HG02938 (cell line): ENCODE measurements around the gene PRKCI.
"Not testable (repeated sequence)": the region's sequence is repeated elsewhere in the genome, so short reads cannot be mapped to it uniquely, and the experiment has no call there.

Experiments used
- ATAC-seq: cut with Tn5 transposase; IDR thresholded peaks from one replicate; pipeline ENCODE4 v1.9.1; 2021; ENCODE audit warnings: mild to moderate bottlenecking, moderate library complexity; ENCODE audit not compliant: unreplicated experiment

PRKCI gene

DNA sequence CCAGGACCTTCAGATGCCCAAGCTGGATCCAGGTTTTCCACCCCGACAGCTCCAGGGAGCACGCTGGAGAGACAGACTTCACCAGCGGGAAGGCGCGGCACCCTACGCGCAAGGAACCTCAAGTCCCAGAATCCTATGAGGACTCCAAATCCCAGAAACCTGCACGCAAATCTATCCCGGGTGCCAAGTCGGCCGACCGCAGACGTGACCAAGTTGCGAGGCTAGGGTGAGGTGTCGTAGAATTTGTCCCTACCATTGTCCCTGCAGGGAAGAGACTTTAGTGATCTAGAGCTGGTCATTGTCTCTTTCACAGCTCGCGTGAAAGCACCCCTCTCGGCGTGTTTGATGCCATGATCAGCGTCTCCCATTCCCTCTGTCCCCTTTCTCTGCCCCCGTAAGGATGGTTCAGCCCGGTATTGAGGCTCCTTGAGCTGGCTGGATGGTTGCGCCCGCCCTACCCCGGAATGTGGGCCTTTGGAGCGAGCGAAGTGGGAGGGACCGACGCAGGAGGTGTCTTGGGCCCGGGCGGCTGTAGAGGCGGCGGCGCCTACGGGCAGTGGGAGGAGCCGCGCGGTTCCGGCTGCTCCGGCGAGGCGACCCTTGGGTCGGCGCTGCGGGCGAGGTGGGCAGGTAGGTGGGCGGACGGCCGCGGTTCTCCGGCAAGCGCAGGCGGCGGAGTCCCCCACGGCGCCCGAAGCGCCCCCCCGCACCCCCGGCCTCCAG lies at the start of gene PRKCI:
PRKCI (plus strand) TSS at position 501 of the 723 bp plus-strand sequence. CDS start 246 bp downstream, outside the sequence.
- peak; percentile 91 for ATAC-seq

DNA sequence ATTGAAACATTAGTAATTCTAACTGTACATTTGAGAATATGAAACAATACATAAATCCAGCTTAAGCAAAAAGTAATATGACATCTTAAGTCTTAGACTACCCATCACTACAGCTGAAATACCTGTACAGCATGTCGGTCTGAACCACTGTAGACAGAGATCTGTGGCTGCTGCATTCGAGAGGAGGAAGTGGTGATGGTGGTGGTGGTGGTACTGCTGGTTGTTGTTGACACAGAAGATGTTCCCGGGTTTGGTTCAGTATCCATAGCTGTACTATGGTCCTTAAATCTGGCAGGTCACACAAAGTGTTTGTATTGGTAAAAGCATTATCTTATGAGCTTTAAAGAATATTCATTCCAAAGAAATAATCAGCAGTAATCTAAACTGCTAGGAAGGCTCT lies 43.6 kb upstream of the PRKCI start:
- no peak for ATAC-seq

DNA sequence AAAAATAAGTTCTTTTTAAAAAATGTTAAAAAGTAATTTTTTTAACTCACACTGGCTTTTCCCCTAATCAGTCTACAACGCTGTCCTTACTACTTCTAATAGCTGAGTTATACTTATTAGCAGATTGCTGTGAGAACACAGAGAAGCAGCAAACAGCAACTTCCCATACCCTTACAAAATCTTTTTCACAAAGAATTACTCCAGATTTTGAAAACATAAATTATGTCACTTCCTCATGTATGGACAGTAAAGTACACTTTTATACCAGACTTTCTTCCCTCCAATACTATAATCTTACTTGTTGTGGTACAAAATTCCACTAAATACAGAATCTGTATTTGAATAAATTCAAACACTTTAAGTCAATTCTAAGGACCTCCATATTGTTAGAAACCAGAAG lies 42.8 kb upstream of the PRKCI start:
- no peak for ATAC-seq

DNA sequence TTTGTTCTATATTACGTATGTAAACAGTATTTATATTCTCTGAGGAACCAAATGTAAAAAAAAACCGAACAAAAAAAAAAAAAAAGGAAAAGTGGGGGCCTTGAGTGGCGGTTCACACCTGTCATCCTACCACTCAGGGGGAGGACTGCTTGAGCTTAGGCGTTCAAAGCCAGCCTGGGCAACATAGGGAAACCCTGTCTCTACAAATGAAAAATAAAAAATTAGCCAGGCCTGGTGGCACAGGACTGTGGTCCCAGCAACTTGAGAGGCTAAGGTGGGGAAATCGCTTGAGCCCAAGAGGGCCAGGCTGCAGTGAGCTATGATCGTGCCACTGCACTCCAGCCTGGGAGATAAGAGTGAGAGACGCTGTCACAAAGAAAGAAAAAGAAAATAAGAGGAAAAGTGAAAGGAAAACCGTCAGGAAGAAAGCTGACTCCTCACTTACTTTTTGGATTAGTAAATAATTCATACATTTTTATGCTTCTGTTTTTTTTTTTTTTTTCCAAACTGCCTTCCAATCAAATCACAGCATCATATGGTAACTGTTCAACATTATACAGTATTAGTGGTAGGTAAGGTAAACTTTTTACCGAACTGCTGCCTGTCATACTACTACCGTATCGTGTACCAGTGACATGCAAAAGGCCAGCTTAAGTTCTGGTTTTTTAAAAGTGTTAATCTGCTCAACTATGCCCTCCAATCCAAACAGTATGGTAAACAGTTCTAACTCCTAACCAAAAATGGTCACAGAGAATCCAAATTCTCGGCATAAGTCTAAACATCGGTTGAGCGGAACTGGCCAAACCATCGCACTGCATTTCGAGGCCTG lies 41.9 kb upstream of the PRKCI start:
- ATAC-seq, result peak; percentile 28

DNA sequence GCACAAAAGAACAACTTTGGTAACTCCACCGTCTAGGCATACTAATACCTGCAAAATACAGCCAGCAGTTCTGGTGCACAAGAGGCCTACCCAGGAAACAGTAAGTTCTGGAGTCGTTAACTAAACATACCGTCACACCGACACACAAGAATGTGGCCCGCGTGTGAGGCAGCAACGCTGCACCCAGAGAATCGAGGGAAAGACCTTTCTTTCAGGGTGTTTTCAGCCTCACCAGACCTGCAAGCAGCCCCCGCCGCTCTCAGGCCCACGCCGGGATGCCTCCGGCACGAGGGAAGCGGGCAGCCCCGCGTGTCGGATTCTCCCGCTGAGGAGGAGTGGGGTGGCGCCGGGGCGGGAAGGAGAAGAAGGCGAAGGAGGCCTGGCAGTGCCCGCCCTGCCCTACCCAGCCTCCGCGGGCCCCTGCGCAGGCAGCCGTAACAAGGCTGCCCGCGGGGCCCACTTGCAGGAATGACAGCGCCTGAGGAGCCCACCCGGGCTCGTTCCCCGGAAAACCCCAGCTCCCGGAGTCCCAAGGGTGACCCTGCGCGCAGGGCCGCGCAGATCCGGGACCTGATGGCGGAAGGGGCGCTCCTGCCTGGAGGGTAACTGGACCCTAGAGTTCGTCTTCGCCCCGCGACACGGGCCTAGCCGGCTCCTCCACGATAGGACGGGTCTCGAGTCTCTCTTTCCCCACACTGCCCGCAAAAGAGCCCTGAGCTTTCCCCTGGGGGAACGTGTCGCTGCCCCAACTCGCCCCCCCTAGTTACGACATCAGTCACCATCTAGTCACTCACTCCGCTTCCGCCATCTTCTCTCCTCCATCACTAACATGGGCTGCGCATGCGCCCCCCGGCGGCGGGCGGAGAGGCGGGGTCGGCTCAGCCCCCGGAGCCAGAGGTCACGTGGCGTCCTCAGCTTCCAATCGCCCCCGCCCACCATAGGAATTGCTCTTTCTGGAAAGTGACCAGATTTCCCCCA lies 41.0 kb upstream of the PRKCI start, which contains the start of gene PHC3:
PHC3 (minus strand) TSS at position 826 of the 978 bp plus-strand sequence; CDS start at position 808, 18 bp downstream.
- ATAC-seq, result peak; percentile 72

DNA sequence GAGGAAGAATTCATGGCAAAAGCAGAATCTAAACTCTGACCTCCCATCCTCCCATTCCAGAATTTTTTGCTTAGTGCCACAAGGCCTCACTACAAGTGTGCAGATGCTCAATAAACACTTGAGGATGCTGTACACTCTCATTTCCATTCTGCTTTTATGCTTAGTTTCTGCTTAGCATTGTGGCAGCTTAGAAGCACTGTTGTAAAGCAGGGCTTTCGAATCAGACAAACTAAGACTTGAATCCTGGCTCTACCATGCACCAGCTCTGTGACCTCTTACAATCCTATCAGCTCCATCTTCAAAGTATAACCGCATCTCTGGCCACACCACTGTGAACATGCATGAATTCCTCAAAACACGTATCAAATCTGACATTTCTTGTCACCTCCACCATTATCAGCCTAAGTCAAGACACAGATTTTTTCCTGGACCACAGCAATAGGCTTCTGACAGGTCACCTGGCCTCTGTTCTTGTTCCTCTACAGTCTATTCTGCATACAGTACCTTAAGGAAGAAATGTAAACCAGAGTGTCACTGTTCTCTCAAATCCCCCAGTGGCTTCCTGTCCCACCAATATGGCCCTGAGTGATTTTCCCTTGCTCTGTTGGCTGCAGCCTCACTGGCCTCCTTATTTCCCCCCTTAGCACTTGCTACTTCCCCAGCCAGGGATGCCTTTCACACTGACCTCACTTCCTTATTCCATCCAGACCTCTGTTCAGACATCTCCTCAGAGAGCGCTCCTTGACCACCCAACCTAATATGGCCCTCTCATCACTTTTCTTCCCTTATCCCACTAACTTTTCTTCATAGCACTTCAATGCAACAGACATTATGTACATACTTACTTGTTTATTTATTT lies 32.6 kb upstream of the PRKCI start:
- no peak for ATAC-seq

DNA sequence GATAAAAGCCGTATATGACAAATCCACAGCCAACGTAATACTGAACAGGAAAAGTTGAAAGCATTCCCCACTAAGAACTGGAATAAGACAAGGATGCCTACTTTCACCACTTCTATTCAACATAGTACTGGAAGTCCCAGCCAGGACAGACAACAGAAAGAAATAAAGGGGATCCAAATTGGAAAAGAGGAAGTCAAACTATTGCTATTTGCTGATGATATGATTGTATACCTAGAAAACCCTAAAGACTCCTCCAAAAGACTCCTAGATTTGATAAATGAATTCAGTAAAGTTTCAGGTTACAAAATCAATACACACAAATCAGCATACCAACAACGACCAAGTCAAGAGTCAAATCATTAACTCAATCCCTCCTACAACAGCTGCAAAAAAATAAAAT lies 26.5 kb upstream of the PRKCI start:
- ATAC-seq, result not testable (repeated sequence)

DNA sequence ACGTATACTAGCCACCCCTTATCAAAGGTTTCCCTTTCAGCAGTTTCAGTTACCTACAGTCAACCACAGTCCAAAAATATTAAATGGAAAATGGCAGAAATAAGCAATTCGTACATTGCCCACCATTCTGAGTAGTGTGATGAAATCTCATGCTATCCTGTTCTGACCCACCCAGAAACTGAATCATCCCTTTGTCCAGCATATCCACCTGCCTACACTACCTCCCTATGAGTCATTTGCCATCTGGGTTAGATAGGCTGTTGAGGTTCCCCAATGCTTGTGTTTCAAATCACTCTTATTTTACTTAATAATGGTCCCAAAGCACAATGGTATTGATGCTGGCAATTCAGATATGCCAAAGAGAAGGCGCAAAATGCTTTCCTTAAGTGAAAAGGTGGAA lies 25.4 kb upstream of the PRKCI start:
- no peak for ATAC-seq

DNA sequence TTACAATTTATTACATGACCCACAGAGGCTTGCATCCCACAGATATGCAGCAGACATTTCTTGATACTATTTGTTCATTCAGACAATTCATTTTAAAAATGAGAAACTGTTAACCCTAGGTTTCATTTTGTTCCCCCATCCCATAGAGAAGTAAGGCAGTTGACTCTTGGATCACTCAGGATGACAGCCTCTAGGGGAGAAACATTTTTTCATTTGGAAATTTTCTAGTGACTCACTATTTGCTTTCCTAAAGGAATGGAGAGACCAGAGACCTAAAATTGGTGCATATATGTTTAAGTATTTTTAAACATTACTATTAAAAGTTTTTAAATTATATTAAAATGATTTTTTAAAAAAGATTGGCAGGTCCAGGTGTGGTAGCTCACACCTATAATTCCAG lies 21.2 kb upstream of the PRKCI start:
- no peak for ATAC-seq

DNA sequence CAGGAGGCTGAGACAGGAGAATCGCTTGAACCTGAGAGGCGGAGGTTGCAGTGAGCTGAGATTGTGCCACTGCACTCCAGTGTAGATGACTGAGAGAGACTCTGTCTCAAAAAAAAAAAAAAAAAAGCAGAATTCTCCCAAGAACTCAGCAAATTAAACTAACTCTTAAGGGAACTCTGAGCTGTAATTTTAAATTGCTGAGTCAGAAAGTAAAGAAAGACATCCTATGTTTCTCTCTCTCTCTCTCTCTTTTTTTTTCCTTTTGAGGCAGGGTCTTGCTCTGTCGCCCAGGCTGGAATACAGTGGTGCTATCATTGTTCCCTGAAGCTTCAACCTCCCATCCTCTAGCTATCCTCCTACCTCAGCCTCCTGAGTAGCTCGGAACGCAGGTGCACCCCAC lies 20.7 kb upstream of the PRKCI start:
- ATAC-seq, result no peak

DNA sequence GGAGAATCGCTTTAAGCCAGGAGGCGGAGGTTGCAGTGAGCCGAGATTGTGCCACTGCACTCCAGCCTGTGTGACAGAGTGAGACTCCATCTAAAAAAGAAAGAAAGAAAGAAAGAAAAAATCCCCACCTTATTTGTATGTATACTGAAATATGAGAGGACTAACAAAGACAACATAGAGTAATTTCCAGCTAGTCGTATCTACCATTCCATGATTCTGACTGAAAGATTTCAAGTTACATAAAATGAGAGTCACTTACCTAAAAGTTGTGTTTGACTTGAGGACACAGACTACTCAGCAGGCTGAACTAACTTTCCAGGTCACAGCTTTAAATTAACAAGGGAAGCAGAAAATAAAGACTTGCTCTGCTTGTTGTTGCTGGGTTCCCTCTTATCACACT lies 18.8 kb upstream of the PRKCI start:
- ATAC-seq, result no peak

DNA sequence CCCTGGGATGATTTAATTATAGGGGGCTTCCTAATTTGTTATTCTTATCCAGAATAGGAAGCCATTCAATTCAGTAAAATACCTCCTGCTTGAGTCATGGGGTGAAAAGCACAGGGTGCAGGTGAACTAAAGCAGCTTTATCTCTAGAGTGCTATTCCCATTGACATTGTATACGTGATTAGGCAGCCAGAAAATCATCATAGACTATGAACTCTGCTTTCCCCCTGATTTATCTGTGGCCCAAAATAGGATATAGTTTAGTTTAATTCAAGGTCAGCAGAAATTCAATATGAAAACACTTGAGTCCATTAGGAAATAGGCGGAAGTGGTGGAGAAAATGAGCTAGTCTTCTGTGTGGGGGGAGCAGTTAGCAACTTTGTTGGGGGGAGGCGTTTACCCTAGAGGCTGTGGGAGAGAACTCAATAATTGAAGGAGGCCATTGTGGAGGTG lies 18.2 kb upstream of the PRKCI start:
- ATAC-seq, result no peak

DNA sequence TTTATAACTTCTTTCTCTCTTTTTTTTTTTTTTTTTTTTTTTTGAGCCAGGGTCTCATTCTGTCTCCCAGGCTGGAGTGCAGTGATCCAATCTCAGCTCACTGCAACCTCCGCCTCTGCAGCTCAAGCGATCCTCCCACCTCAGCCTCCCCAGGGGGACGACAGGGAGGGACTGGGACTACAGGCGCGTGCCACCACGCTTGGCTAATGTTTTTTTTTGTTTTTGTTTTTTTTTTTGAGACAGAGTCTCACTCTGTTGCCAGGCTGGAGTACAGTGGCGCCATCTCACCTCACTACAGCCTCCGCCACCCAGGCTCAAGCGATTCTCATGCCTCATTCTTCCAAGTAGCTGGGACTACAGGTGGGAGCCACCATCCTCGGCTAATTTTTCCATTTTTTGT lies 17.7 kb upstream of the PRKCI start:
- ATAC-seq, result no peak

DNA sequence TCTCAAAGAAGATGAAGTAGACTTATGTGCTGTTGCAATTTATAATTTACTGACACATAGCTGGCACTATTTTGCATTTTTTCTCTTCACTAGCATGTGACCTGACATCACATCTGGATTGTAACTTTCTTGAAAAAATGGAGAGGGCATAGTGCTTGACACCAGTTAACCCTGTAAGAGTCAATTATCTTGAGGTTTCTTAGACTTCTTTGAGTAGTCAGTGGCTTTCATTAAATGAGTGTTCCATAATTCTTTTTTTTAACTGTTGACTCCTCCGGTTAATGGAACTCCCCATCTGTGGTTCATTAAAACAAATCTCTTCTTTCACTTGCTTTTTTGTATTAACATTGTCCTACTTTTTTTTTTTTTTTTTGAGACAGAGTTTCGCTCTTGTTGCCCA lies 16.9 kb upstream of the PRKCI start:
- ATAC-seq, result no peak

DNA sequence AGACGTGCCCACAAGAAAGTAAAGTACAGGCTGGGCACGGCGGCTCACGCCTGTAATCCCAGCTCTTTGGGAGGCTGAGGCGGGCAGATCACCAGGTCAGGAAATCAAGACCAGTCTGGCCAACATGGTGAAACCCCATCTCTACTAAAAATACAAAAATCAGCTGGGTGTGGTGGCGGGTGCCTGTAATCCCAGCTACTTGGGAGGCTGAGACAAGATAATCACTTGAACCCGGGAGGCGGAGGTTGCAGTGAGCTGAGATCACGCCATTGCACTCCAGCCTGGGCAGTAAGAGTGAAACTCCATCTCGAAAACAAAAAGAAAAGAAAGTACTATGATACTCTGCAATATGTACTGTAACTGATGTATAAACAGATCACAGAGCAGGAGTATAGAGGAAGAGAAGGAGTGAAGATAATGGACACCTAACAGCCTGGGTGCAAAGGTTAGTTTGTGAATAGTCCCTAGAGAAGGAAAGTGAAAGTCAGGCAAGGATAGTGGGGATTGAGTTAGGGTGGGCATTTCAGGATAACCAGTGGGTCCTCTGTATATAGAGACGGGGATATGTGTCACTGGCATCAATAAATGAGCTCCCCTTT lies 16.0 kb upstream of the PRKCI start:
- ATAC-seq, result not testable (repeated sequence)

DNA sequence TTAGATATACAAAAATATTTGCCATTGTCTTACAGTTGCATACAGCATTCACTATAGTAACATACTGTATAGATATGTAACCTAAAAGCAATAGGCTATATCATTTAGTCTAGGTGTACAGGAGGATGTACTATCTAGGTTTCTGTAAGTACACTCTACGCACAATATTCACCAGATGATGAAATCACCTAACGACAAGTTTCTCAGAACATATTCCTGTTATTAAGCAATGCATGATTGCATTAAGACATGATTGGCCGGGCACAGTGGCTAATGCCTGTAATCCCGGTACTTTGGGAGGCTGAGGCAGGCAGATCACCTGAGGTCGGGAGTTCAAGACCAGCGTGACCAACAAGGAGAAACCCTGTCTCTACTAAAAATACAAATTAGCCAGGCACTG lies 14.5 kb upstream of the PRKCI start:
- no peak for ATAC-seq

DNA sequence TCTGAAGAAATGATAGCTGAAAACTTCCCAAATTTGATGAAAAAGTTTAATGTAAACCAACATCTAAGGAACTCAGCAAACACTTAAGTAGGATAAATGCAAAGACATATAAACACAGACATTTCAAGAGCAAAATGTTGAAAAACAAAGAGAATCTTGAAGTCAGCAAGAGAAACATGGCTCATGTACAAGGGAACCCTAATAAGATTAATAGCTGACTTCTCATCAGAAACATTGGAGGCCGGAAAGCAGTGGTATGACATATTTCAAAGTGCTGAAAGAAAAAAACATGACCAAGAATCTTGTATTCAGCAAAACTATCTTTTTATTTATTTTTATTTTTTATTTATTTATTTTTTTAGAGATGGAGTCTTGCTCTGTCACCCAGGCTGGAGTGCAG lies 10.6 kb upstream of the PRKCI start:
- ATAC-seq, result no peak

DNA sequence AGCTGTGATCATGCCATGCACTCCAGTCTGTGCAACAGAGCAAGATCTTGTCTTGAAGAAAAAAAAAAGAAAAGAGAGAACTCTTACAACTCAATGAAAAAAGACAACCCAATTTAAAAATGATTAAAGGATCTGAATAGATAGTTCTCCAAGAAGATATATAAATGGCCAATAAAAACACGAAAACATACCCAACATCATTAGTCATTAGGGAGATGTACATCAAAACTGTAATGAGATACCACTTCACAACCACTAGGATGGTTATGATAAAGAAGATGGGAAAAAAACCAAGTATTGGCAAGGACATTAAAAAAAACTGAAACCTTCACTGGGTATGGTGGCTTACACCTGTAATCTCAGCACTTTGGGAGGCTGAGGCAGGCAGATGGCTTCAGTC lies 2.4 kb upstream of the PRKCI start:
- no peak for ATAC-seq

DNA sequence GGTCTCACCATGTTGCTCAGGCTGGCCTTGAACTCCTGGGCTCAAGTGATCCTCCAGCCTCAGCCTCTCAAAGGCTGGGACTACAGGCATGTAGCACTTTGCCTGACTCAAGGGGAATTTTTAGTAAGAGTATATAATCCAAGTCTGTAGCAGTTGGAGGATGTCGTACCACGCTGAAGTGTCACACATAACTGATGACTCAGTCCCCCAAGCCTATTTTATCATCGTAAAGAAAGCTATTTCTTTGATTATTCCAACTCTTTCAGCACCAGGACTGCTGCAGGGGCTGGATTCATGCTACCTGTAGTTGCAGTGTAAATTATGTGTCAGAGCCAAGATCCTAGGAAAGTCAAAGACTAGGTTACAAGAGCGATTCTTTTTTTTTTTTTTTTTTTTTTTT lies 1.4 kb upstream of the PRKCI start:
- ATAC-seq, result no peak
